Esophagus (tissue), 2 donors: ENCODE results near the gene TMC2. TPM values are rescaled to one million over a fixed set of nuclear protein-coding genes. Genes with fewer than 3 reads are reported as not detected.

Experiments
- H3K27ac ChIP-seq, 2 donors: one replicate each; pipeline ENCODE4 v1.5.1; 2013; ENCODE audit warnings: low read depth in 2 of 2, mild to moderate bottlenecking in 2 of 2, inconsistent platforms in 1 of 2, low read length in 1 of 2, moderate library complexity in 1 of 2
- H3K27me3 ChIP-seq, 2 donors: one replicate each; pipeline ENCODE4 v1.6.1; 2013; ENCODE audit warnings: low read length in 2 of 2, control low read depth in 1 of 2, mild to moderate bottlenecking in 1 of 2; ENCODE audit not compliant: insufficient read depth in 2 of 2, control insufficient read depth in 1 of 2
- H3K36me3 ChIP-seq, 2 donors: one replicate each; pipeline ENCODE4 v1.6.1; 2013; ENCODE audit warnings: low read length in 1 of 2; ENCODE audit not compliant: control insufficient read depth in 2 of 2, insufficient read depth in 2 of 2
- H3K4me1 ChIP-seq, 2 donors: one replicate each; pipeline ENCODE4 v1.6.1; 2013; ENCODE audit warnings: low read length in 1 of 2; ENCODE audit not compliant: control insufficient read depth in 2 of 2, insufficient read depth in 2 of 2
- H3K4me3 ChIP-seq, 2 donors: one replicate each; pipeline ENCODE4 v1.5.1; 2013; ENCODE audit warnings: low read length in 2 of 2, mild to moderate bottlenecking in 2 of 2, low read depth in 1 of 2, moderate library complexity in 1 of 2
- H3K9me3 ChIP-seq, 2 donors: one replicate each; pipeline ENCODE4 v1.6.1; 2013; ENCODE audit warnings: mild to moderate bottlenecking in 2 of 2, low read depth in 1 of 2, low read length in 1 of 2, moderate library complexity in 1 of 2; ENCODE audit not compliant: control insufficient read depth in 2 of 2, insufficient read depth in 1 of 2
- WGBS, 2 donors: extraction: QIAGEN DNeasy Blood & Tissue Kit; methylation state at CpG; one replicate each; pipeline ENCODE4 v1.1.7; 2013; 5-methylcytosine and 5-hydroxymethylcytosine counted together
- polyA plus RNA-seq, 2 donors: library from polyadenylated mRNA; stranded (reverse); fragments of 200-250 nt; gene quantifications; one replicate each; pipeline ENCODE4 v1.2.3, GENCODE V29; 2013
- donor health status: healthy with polysubstance abuse.
- donor health status: Bipolar disorder and iron deficiency.

The TMC2 gene
- polyA plus RNA-seq, 2 donors = not detected

DNA sequence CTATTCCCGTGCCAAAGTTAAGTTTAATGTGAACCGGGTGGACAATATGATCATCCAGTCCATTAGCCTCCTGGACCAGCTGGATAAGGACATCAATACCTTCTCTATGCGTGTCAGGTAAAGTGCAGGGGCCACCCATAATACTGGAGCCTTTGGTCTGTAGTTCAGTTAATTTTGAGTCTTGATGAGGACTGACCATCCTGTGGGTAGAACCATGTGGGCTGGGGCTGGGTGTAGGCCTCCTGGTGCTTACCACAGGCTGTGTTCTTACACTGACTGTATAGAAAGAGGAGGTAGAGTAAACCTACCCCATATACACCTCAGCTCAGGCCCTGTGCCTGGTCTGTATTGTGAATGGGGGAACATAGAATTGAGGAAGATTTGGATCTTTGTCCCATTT, 118.5 kb downstream of the TMC2 start:
- Histone ChIP-seq H3K4me1 (peaks cover 2 to 6% of the 10 kb centered on the region in 2 donors), H3K4me3 (peak overlapping the region in 1 of 2 donors; percentile 70), H3K27ac (no peak overlapping the region), H3K27me3 (no peaks in the 10 kb centered on the region), H3K36me3 (peaks cover 35 to 52% of the 10 kb centered on the region in 2 donors), H3K9me3 (no peaks in the 10 kb centered on the region)
- 82% methylated on average over 3 of the region's 3 CpGs for WGBS, 2 donors

DNA sequence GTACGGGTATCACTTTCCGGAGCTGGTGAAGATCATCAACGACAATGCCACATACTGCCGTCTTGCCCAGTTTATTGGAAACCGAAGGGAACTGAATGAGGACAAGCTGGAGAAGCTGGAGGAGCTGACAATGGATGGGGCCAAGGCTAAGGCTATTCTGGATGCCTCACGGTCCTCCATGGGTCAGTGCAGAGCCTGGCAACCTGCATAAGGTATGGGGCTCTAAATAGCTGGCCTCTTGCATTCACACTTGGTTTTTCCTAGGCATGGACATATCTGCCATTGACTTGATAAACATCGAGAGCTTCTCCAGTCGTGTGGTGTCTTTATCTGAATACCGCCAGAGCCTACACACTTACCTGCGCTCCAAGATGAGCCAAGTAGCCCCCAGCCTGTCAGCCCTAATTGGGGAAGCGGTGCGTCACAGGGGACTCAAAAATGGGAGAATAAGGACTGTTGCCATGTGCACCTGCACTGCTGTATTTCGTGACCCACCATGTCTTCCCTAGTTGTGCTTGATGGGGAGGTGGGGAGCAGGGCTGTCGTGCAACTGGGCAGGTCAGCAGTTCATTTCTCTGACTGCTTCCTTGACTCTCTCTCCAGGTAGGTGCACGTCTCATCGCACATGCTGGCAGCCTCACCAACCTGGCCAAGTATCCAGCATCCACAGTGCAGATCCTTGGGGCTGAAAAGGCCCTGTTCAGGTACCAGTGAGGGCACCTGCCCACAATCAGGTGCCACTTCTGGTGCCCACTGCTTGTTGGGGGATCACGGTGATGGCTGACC, 119.2 kb downstream of the TMC2 start:
- Histone ChIP-seq H3K4me3 (no peak overlapping the region), H3K36me3 (peaks cover 38 to 59% of the 10 kb centered on the region in 2 donors), H3K9me3 (no peaks in the 10 kb centered on the region), H3K27ac (no peak overlapping the region), H3K4me1 (peaks cover 2 to 6% of the 10 kb centered on the region in 2 donors), H3K27me3 (no peaks in the 10 kb centered on the region)
- 90 to 91% methylated on average over 17 of the region's 17 CpGs for WGBS, 2 donors

DNA sequence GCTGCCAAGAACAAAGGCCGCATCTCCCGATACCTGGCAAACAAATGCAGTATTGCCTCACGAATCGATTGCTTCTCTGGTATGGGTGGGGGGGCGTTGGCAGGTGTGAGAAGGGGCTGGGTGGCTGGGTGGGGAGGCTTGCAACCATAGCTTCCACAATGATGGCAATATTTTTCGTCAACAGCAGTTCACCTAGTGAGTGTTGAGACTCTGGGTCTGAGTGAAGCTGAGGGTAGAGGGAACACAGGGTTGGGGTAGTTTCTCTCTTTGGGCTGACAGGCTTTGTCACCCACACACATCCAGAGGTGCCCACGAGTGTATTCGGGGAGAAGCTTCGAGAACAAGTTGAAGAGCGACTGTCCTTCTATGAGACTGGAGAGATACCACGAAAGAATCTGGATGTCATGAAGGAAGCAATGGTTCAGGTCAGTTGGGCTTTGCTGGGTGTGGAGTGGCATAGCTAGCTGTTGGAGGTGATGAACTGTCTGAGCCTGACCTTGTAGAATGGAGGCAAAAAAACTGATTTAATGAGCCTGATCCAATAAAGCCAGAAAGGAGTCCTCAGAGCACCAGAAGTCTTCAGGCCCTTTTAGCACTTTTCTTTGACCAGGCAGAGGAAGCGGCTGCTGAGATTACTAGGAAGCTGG, 120.2 kb downstream of the TMC2 start:
- H3K36me3 ChIP-seq = peaks cover 43 to 63% of the 10 kb centered on the region in 2 donors
- H3K27ac ChIP-seq = no peak overlapping the region
- no peaks in the 10 kb centered on the region for H3K27me3 ChIP-seq
- no peak overlapping the region for H3K4me3 ChIP-seq
- H3K9me3 ChIP-seq = no peaks in the 10 kb centered on the region
- H3K4me1 ChIP-seq = peaks cover 2 to 6% of the 10 kb centered on the region in 2 donors
- WGBS, 2 donors = 84 to 86% methylated on average over 12 of the region's 12 CpGs

DNA sequence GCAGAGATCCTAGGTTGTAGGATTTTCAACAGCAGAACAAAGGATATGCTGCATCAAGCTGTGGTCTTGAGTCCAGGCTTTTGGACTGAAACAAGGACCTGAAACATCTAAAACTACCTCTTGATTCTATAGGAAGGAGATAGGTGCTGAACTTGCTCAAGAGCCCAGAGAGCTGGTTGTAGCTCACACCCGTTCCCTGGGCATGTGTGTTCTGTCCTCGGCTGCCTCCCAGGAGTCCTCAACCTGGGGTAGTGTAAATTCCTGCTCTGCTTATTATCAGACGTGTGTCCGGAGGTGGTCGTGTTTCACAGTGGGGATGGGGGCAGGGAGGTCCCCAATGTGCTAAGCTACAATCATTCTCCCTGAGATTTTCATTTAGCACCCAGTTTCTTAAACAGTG, 120.9 kb downstream of the TMC2 start:
- peaks cover 2 to 6% of the 10 kb centered on the region in 2 donors for H3K4me1 ChIP-seq
- no peak overlapping the region for H3K4me3 ChIP-seq
- no peak overlapping the region for H3K27ac ChIP-seq
- H3K27me3 ChIP-seq = no peaks in the 10 kb centered on the region
- WGBS, 2 donors = 73 to 74% methylated on average over 5 of the region's 5 CpGs
- peaks cover 43 to 63% of the 10 kb centered on the region in 2 donors for H3K36me3 ChIP-seq
- no peaks in the 10 kb centered on the region for H3K9me3 ChIP-seq

DNA sequence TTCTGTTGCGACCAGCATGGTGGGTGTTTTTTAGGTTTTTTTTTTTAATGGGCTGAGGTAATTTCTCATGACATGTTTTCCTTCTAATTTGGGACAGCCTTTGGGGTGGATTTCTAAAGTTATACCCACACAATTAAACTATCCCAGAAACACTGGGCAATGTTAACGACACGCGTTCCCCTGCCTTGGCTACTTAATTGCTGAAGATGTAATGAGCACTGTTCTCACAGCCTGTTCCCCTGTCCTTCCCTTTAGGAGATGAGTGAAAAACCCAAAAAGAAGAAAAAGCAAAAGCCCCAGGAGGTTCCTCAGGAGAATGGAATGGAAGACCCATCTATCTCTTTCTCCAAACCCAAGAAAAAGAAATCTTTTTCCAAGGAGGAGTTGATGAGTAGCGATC, 121.3 kb downstream of the TMC2 start:
- Histone ChIP-seq H3K27ac (no peak overlapping the region), H3K36me3 (peaks cover 43 to 63% of the 10 kb centered on the region in 2 donors), H3K4me3 (no peak overlapping the region), H3K27me3 (no peaks in the 10 kb centered on the region), H3K9me3 (no peaks in the 10 kb centered on the region), H3K4me1 (peaks cover 2 to 6% of the 10 kb centered on the region in 2 donors)
- 77 to 90% methylated on average over 5 of the region's 5 CpGs for WGBS, 2 donors

DNA sequence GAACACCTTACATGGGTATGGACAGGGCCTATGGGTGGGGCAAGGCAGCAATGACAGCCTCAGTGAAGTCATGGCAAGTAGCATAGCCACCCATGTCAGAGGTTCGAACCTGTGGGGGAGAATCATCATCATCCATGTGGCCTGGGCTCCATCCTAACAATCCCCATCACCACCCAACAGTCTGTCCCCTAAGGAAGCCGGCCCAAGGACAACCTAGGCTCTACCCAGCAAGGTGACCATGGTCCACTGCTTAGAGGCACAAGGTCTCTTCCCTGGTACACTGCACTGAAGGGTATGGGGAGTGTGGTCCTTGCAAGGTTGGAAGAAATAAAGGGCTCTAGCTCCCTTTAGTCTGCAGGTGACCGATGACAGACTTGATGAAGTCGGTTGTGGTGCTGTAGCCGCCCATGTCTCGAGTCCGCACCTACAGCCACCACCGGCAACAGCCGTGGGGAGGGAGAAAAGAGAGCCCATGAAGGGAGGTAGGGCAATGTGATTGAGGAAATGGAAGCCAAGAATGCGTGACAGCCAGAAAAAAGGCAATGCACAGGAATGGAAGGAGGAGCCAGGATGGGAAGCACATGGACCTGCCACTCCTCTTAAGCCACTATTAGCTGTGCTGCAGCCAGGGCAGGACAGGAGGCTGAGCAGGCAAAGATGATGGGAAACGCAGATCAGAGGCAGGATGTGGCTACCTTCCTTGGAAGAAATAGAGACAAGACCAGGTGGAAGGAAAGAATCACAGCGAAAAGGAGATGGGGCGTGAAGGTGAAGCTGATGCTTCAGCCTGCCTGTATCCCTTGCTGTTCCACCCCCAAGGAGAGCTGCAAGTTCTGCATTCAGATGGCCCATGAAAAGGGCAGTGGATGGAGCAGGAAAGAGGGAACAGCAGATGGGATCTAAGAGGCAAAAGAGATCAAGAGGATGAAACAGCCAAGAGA, 122.3 kb downstream of the TMC2 start:
- peaks cover 2 to 11% of the 10 kb centered on the region in 2 donors for H3K4me1 ChIP-seq
- no peaks in the 10 kb centered on the region for H3K9me3 ChIP-seq
- peaks cover 43 to 61% of the 10 kb centered on the region in 2 donors for H3K36me3 ChIP-seq
- 71 to 73% methylated on average over 13 of the region's 13 CpGs for WGBS, 2 donors
- H3K27ac ChIP-seq = no peak overlapping the region
- H3K4me3 ChIP-seq = no peak overlapping the region
- H3K27me3 ChIP-seq = no peaks in the 10 kb centered on the region

DNA sequence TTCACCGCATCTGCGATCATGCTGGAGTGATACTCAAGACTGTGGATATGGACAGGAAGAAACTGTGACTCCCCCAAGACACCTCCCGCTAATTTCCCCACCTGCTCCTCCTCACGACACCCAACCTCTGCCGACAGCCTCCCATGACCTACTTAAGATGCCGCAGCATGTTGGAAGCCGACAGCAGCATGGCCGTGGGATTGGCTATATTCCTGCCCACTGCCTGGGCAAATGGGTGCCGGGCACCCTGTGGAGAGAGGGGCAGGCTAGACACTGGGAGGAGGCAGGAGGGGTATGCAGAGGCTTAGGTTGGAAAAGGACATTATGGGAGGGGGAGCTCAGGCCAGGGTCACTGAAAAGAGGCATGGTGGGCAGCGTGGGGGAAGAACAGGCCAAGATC, 123.2 kb downstream of the TMC2 start:
- 86 to 88% methylated on average over 10 of the region's 10 CpGs for WGBS, 2 donors
- Histone ChIP-seq H3K4me1 (peaks cover under 1 to 6% of the 10 kb centered on the region in 2 donors), H3K36me3 (peaks cover 39 to 55% of the 10 kb centered on the region in 2 donors), H3K27me3 (no peaks in the 10 kb centered on the region), H3K27ac (no peak overlapping the region), H3K4me3 (no peak overlapping the region), H3K9me3 (no peaks in the 10 kb centered on the region)

DNA sequence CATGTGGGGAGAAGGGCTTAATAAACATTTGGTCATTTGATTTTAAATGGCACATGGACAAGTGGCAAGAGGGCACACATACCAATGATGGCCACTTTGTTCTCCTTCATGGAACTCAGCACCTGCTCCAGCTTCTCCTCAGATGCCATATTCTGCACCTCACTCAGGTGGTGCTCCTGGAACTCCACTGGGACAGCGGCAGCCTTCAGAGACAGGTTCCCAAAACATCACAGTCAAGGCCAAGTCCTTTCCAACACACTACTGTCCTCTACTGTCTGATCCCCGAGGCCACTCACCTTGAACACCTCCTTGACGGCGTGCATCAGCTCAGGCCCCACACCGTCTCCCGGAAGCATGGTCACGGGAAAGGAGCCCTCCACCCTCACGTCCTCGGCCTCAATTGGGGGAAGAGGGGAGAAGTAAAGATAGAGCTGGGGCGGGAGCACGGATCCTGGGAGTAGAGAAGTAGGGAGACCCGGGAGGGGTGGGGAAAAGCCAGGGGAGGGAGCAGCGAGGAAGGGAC, 127.1 kb downstream of the TMC2 start:
- H3K27ac ChIP-seq = peak overlapping the region; percentile 75 to 92
- no peaks in the 10 kb centered on the region for H3K9me3 ChIP-seq
- peaks cover 0 to 3% of the 10 kb centered on the region in 2 donors for H3K27me3 ChIP-seq
- WGBS, 2 donors = 6 to 7% methylated on average over 13 of the region's 13 CpGs
- peaks cover 16 to 24% of the 10 kb centered on the region in 2 donors for H3K36me3 ChIP-seq
- peak overlapping the region; percentile 65 to 98 for H3K4me3 ChIP-seq
- H3K4me1 ChIP-seq = peaks cover 0 to 6% of the 10 kb centered on the region in 2 donors
